Measurements from ENCODE around the gene TRIM2.
"Not testable (repeated sequence)": the region's sequence is repeated elsewhere in the genome, so short reads cannot be mapped to it uniquely, and the experiment has no call there.

The TRIM2 gene

DNA sequence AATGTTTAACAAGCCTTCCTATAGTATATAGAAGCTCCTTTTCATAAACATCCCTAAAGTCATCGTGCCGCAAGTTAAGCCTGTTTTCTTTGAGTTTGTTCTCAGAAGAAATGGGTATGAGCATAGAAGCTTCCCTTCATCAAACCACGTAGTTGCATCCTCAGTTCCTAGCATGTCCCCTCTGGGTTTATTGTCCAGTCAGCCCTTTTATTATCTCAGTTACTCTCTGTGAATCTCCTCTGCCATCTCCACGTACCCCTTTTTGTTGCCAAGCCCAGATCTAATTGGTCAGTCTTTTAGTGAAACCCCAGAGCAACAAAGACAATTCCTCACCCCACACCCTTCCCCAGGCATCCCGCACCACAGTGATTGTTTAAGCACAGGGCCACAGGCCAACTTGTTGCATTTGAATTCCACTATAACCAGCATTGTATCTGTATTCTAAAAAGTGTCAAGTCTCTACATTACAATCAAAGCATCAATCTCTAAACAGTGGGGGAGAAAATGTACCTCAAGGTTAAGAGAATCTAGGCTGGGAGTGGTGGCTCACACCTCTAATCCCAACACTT lies 12.4 kb upstream of the TRIM2 start:
- DNase-seq: no peak

- no peak for DNase-seq
These were observed 6.9 kb upstream of the TRIM2 start for GRCh38 chr4:153197301-153197700.

- DNase-seq: no peak
These were observed 5.5 kb upstream of the TRIM2 start for GRCh38 chr4:153198719-153199118.

GRCh38 chr4:153203746-153204145 lies 497 bp upstream of the TRIM2 start:
- DNase-seq: not testable (repeated sequence)

DNA sequence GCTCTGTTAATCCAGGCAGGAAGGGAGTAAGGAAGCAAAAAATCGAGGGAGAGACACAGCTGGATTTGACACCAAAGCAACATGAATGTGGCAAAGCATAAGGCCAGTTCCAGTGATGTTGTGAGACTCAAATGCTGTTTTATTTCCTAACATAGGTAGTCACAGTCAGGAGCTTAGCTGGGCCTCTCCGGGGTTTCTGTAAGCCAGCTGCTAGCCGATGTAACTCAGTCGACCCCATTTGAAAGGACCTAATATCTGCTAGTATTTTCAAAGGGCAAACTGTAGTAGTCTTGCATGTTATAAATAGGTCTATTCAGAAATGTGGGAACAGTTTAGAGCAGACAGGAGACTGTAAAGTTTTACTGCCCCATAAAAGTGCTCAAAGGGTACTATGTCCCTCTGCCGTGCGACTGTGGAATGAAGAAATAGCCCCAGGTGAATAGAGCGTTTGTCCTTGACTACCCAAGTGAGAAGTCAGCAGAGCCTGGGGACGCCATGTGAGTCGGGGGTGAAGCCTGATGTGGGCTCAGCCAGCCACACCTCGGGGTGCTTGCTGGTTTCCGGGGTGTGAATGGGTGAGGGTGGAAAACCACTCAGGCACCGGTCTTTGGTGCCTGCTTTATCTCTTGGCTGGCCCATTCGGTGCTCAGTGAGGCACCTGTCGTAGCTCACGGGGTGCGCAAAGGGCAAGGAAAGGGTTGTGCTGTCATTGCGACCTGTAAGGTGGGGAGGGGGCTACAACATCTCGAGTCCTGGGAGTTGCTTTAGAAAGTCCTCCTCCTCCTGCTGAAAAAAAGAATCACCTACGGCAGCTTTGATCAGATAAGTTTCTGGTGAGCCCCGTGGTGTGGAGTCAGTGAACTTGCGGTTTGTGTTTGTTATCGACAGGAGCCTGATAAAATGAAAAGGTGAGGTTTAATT lies 745 bp downstream of the TRIM2 start:
- no peak for DNase-seq

- no peak for DNase-seq
These were observed 1.5 kb downstream of the TRIM2 start for GRCh38 chr4:153205757-153206156.

- no peak for DNase-seq
These were observed 2.3 kb downstream of the TRIM2 start for GRCh38 chr4:153206534-153206933.

DNA sequence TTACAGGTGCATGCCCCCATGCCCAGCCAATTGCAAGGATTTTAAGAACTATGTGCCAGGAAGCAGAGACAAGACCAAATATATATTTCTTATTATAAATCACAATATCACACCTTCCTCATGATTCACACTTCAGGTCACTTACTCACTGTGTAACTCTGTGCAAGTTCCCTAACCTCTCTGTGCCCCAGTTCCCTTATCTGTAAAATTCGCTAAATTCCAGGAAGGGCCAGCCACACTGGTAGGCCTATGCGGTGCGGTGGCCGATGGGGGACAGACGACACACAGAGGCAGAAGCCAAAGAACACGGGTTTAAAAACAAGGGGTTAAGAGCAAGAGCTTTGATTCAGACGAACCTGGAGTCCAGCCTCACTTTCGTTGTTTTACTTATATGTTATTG lies 2.8 kb downstream of the TRIM2 start:
- DNase-seq: no peak

DNA sequence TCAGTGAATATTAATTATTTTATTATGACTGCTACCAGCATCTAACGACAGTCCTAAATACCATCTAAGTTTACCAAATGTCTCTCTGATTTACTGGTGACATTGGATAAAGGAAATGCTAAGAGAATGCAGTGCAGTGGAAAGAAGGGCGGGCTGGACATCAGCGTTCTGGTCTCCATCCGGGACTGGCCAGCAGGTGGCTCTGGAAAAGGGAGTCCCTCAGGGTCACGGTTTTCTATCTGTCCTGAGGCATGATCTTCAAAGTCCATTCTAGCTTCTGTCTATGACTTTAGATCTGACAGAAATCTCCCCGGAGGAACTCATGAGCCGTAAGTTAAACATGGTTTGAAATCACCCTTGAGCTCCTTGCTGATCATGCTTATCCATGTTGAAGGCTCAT lies 3.3 kb downstream of the TRIM2 start:
- no peak for DNase-seq

- DNase-seq: peak; percentile 63
These were observed 5.2 kb downstream of the TRIM2 start for GRCh38 chr4:153209410-153209809.

DNA sequence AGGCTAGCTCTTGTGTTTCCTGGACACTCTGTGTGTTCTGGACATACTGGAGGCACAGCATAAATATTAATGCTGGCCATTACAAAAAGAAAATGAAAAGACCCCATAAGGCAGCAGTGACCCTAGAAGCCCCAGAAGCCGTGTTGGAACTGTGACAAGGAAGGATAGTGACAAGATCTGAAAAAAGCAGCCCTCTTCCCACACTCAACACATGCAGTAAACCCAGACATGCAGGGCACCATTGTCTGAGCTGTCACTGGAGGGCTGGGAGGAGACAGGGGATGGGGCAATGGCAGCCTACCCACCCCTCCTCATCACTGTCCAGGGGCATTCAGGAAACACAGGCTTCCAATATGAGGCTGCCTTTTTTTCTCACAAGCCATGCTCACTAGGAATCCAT lies 6.5 kb downstream of the TRIM2 start:
- no peak for DNase-seq

GRCh38 chr4:153211986-153212728 lies 7.9 kb downstream of the TRIM2 start:
- no peak for DNase-seq

DNA sequence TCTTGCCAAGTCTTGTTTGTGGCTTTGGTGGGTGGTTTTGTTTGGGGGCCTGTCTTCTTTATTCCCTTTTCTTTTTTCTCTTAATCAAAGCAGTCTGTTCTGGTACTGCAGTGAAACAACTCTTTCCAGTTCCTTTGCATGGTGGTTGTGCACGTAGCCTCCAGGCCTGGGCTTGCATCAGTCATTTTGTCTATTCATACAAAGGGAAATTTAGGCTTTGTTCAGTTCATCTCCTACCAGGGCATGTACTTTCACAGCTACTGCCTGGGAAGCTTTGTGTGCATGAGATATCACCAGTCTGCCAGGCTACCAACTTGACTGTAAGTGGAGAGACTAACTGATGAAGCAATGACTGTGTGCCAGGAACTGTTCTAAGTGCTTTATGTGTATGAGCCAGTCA lies 8.5 kb downstream of the TRIM2 start:
- DNase-seq: no peak

- DNase-seq: no peak
These were observed 11.7 kb downstream of the TRIM2 start for GRCh38 chr4:153215921-153216320.

- DNase-seq: no peak
These were observed 12.3 kb downstream of the TRIM2 start for GRCh38 chr4:153216546-153216945.

- DNase-seq: no peak
These were observed 13.2 kb downstream of the TRIM2 start for GRCh38 chr4:153217440-153217839.

- DNase-seq: no peak
These were observed 14.7 kb downstream of the TRIM2 start for GRCh38 chr4:153218961-153219360.

GRCh38 chr4:153220682-153221395 lies 16.6 kb downstream of the TRIM2 start:
- DNase-seq: no peak

- DNase-seq: no peak
These were observed 17.8 kb downstream of the TRIM2 start for GRCh38 chr4:153221783-153222706.

GRCh38 chr4:153222707-153223426 lies 18.6 kb downstream of the TRIM2 start:
- DNase-seq: no peak

- DNase-seq: no peak
These were observed 19.2 kb downstream of the TRIM2 start for GRCh38 chr4:153223427-153223801.
